Measurements from ENCODE around the gene NHERF1.

NHERF1 gene

GRCh38 chr17:74748529-74749278, at the start of gene NHERF1:
TSS of gene NHERF1 (plus strand) at chr17:74748628. CDS start at chr17:74748847, 219 bp downstream.
- Histone ChIP-seq H3K4me1 (ENCODE audit: insufficient read depth, low read length, severe bottlenecking) (peaks cover 20% of the 10 kb centered on the region), H3K79me2 (ENCODE audit: insufficient read depth, low read length) (no peaks in the 10 kb centered on the region), H3K9me2 (ENCODE audit: low read depth, low read length) (no peaks in the 10 kb centered on the region), H3K9me3 (ENCODE audit: low read length) (no peaks in the 10 kb centered on the region), H3K4me3 (ENCODE audit: low read depth, low read length, poor library complexity, severe bottlenecking) (peak within 1 kb of the TSS; percentile 73), H3K36me3 (ENCODE audit: insufficient read depth, low read length) (no peaks in the 10 kb centered on the region), H4K20me1 (ENCODE audit: insufficient read depth, low read length) (no peaks in the 10 kb centered on the region), H3K4me2 (ENCODE audit: low read length) (peak within 1 kb of the TSS; percentile 65), H3K9ac (ENCODE audit: low read length) (peak within 1 kb of the TSS; percentile 75), H3K27ac (ENCODE audit: low read depth, low read length, poor library complexity, severe bottlenecking) (no peak within 1 kb of the TSS), H3K27me3 (ENCODE audit: insufficient read depth, low read length) (no peaks in the 10 kb centered on the region), H2AFZ (ENCODE audit: low read length) (no peak within 1 kb of the TSS), H3F3A (ENCODE audit: insufficient read depth, low read length) (no peaks in the 10 kb centered on the region)
- peak; percentile 35 for TF ChIP-seq CTCF (IDR thresholded peaks at IDR 0.05; ENCODE audit: low read length)
- no peak for TF ChIP-seq EZH2 (IDR thresholded peaks at IDR 0.05; ENCODE audit: borderline replicate concordance, low read length)

- Histone ChIP-seq H3K4me1 (ENCODE audit: insufficient read depth, low read length, severe bottlenecking) (no peaks in the 10 kb centered on the region), H3K27ac (ENCODE audit: low read depth, low read length, poor library complexity, severe bottlenecking) (no peak overlapping the region), H3K4me3 (ENCODE audit: low read depth, low read length, poor library complexity, severe bottlenecking) (no peak overlapping the region), H3K9me2 (ENCODE audit: low read depth, low read length) (no peaks in the 10 kb centered on the region), H3K4me2 (ENCODE audit: low read length) (no peak overlapping the region), H3K9me3 (ENCODE audit: low read length) (no peaks in the 10 kb centered on the region), H3K79me2 (ENCODE audit: insufficient read depth, low read length) (no peaks in the 10 kb centered on the region), H2AFZ (ENCODE audit: low read length) (no peak overlapping the region), H4K20me1 (ENCODE audit: insufficient read depth, low read length) (no peaks in the 10 kb centered on the region), H3K36me3 (ENCODE audit: insufficient read depth, low read length) (no peaks in the 10 kb centered on the region), H3K9ac (ENCODE audit: low read length) (no peak overlapping the region), H3F3A (ENCODE audit: insufficient read depth, low read length) (no peaks in the 10 kb centered on the region), H3K27me3 (ENCODE audit: insufficient read depth, low read length) (0 out of 2 replicates have a peak, but pooled peaks cover 6% of the 10 kb centered on the region)
- no peak for TF ChIP-seq CTCF (IDR thresholded peaks at IDR 0.05; ENCODE audit: low read length)
- no peak for TF ChIP-seq EZH2 (IDR thresholded peaks at IDR 0.05; ENCODE audit: borderline replicate concordance, low read length)
Measured at GRCh38 chr17:74699236-74699635, 49.2 kb upstream of the NHERF1 start.

GRCh38 chr17:74702116-74702871, 46.1 kb upstream of the NHERF1 start:
- H3K9ac ChIP-seq (ENCODE audit: low read length), result no peak overlapping the region
- H3K9me3 ChIP-seq (ENCODE audit: low read length), result no peaks in the 10 kb centered on the region
- no peak overlapping the region for H3K27ac ChIP-seq (ENCODE audit: low read depth, low read length, poor library complexity, severe bottlenecking)
- H3K9me2 ChIP-seq (ENCODE audit: low read depth, low read length), result no peaks in the 10 kb centered on the region
- no peak overlapping the region for H3K4me2 ChIP-seq (ENCODE audit: low read length)
- H3K27me3 ChIP-seq (ENCODE audit: insufficient read depth, low read length), result 0 out of 2 replicates have a peak, but pooled peaks cover 6% of the 10 kb centered on the region
- no peaks in the 10 kb centered on the region for H3K4me1 ChIP-seq (ENCODE audit: insufficient read depth, low read length, severe bottlenecking)
- H3K79me2 ChIP-seq (ENCODE audit: insufficient read depth, low read length), result no peaks in the 10 kb centered on the region
- H2AFZ ChIP-seq (ENCODE audit: low read length), result no peak overlapping the region
- no peak for TF ChIP-seq CTCF (IDR thresholded peaks at IDR 0.05; ENCODE audit: low read length)
- no peak for TF ChIP-seq EZH2 (IDR thresholded peaks at IDR 0.05; ENCODE audit: borderline replicate concordance, low read length)
- H4K20me1 ChIP-seq (ENCODE audit: insufficient read depth, low read length), result no peaks in the 10 kb centered on the region
- H3K36me3 ChIP-seq (ENCODE audit: insufficient read depth, low read length), result no peaks in the 10 kb centered on the region
- no peak overlapping the region for H3K4me3 ChIP-seq (ENCODE audit: low read depth, low read length, poor library complexity, severe bottlenecking)
- H3F3A ChIP-seq (ENCODE audit: insufficient read depth, low read length), result no peaks in the 10 kb centered on the region

Data from OCI-LY1 (cell line).